ENCODE measurements around the gene TNFAIP8L1. TPM values are rescaled to one million over a fixed set of nuclear protein-coding genes. Genes with fewer than 3 reads are reported as not detected.

Gene TNFAIP8L1
- polyA plus RNA-seq, 1 donor (not counting 4 experiments of a cell fraction or from before 2014, with no cell fraction given): 4.7 TPM

GRCh38 chr19:4652075-4652474 lies 12.8 kb downstream of the TNFAIP8L1 start:
- dilution Hi-C loops (cut with MboI; ENCODE audit: extremely low pct_ligation_motif_present, low sequenced_read_pairs): no loop called here
- H3K79me2 ChIP-seq (ENCODE audit: control insufficient read depth, insufficient read depth, low read length): peaks cover 7% of the 10 kb centered on the region
- H3K9me1 ChIP-seq (ENCODE audit: control insufficient read depth, extremely low read depth, insufficient read depth, low read length): no peaks in the 10 kb centered on the region
- H3K36me3 ChIP-seq (ENCODE audit: control insufficient read depth in 2 of 2, extremely low read depth in 1 of 2, insufficient read depth in 2 of 2, low read length in 2 of 2): peaks cover 8 to 34% of the 10 kb centered on the region in 2 experiments
- H3K4me3 ChIP-seq (ENCODE audit: control insufficient read depth in 2 of 3, extremely low read depth in 1 of 3, insufficient read depth in 2 of 3, low read depth in 1 of 3, low read length in 3 of 3): no peak overlapping the region
- H3K9me3 ChIP-seq (ENCODE audit: control insufficient read depth, low read depth, low read length): no peaks in the 10 kb centered on the region
- no peaks in the 10 kb centered on the region for H3K27me3 ChIP-seq (ENCODE audit: control insufficient read depth, extremely low read depth, insufficient read depth, low read length)
- FAIRE-seq (no peak), DNase-seq (ENCODE audit: low read depth, low spot score) (no peak)
- no peak for TF ChIP-seq CTCF (optimal IDR thresholded peaks at IDR 0.05 in 1 of 3, IDR thresholded peaks at IDR 0.05 in 1 of 3, conservative IDR thresholded peaks at IDR 0.05 in 1 of 3; ENCODE audit: extremely low read depth in 1 of 3, insufficient read depth in 2 of 3, low read length in 3 of 3)
- no peak for TF ChIP-seq EZH2 (IDR thresholded peaks at IDR 0.05; ENCODE audit: low read length)
- H3K27ac ChIP-seq (ENCODE audit: control insufficient read depth, insufficient read depth, low read length): no peak overlapping the region
- H3K4me2 ChIP-seq (ENCODE audit: control insufficient read depth, extremely low read depth, insufficient read depth, low read depth, low read length): no peak overlapping the region
- no peaks in the 10 kb centered on the region for H3K4me1 ChIP-seq (ENCODE audit: control insufficient read depth, extremely low read depth, insufficient read depth, low read length)
- no peak overlapping the region for H3K9ac ChIP-seq (ENCODE audit: control insufficient read depth, extremely low read depth, insufficient read depth, low read length)
- H4K20me1 ChIP-seq (ENCODE audit: control insufficient read depth, extremely low read depth, insufficient read depth, low read length): peaks cover 3% of the 10 kb centered on the region
- H2AFZ ChIP-seq (ENCODE audit: control insufficient read depth, low read length): no peak overlapping the region

- no peak for TF ChIP-seq CTCF (optimal IDR thresholded peaks at IDR 0.05 in 1 of 3, IDR thresholded peaks at IDR 0.05 in 1 of 3, conservative IDR thresholded peaks at IDR 0.05 in 1 of 3; ENCODE audit: extremely low read depth in 1 of 3, insufficient read depth in 2 of 3, low read length in 3 of 3)
- H3K36me3 ChIP-seq (ENCODE audit: control insufficient read depth in 2 of 2, extremely low read depth in 1 of 2, insufficient read depth in 2 of 2, low read length in 2 of 2): peaks cover 19 to 42% of the 10 kb centered on the region in 2 experiments
- no peaks in the 10 kb centered on the region for H3K27me3 ChIP-seq (ENCODE audit: control insufficient read depth, extremely low read depth, insufficient read depth, low read length)
- DNase-seq (ENCODE audit: low read depth, low spot score) (no peak), FAIRE-seq (no peak)
- no peaks in the 10 kb centered on the region for H3K9me1 ChIP-seq (ENCODE audit: control insufficient read depth, extremely low read depth, insufficient read depth, low read length)
- H3K4me2 ChIP-seq (ENCODE audit: control insufficient read depth, extremely low read depth, insufficient read depth, low read depth, low read length): no peak overlapping the region
- no peaks in the 10 kb centered on the region for H3K9me3 ChIP-seq (ENCODE audit: control insufficient read depth, low read depth, low read length)
- no peak overlapping the region for H3K9ac ChIP-seq (ENCODE audit: control insufficient read depth, extremely low read depth, insufficient read depth, low read length)
- H3K4me3 ChIP-seq (ENCODE audit: control insufficient read depth in 2 of 3, extremely low read depth in 1 of 3, insufficient read depth in 2 of 3, low read depth in 1 of 3, low read length in 3 of 3): no peak overlapping the region
- no peaks in the 10 kb centered on the region for H3K4me1 ChIP-seq (ENCODE audit: control insufficient read depth, extremely low read depth, insufficient read depth, low read length)
- no peak overlapping the region for H3K27ac ChIP-seq (ENCODE audit: control insufficient read depth, insufficient read depth, low read length)
- peaks cover 3% of the 10 kb centered on the region for H4K20me1 ChIP-seq (ENCODE audit: control insufficient read depth, extremely low read depth, insufficient read depth, low read length)
- dilution Hi-C loops (cut with MboI; ENCODE audit: extremely low pct_ligation_motif_present, low sequenced_read_pairs): no loop called here
- no peak overlapping the region for H2AFZ ChIP-seq (ENCODE audit: control insufficient read depth, low read length)
- peaks cover 3% of the 10 kb centered on the region for H3K79me2 ChIP-seq (ENCODE audit: control insufficient read depth, insufficient read depth, low read length)
Measured at GRCh38 chr19:4653793-4654436, 14.6 kb downstream of the TNFAIP8L1 start.

All from keratinocyte (primary cell).